KMS-11 (cell line): ENCODE data around the gene PIGO.

Experiments
- H2AFZ ChIP-seq: fragments of 200-600 bp; sonication (generic); 2 replicates; pipeline ENCODE4 v1.6.1; 2016; ENCODE audit warnings: antibody characterized with exemption, mixed run types, low read depth
- H3K27ac ChIP-seq: fragments of 200-600 bp; sonication (generic); 2 replicates; pipeline ENCODE4 v1.6.1; 2016; ENCODE audit warnings: mild to moderate bottlenecking, mixed run types
- H3K27me3 ChIP-seq: fragments of 200-600 bp; sonication (generic); 2 replicates; pipeline ENCODE4 v1.6.1; 2017; ENCODE audit warnings: mild to moderate bottlenecking, low read depth, mixed run types, moderate library complexity; ENCODE audit not compliant: insufficient read depth
- H3K36me3 ChIP-seq: fragments of 200-600 bp; sonication (generic); 2 replicates; pipeline ENCODE4 v1.6.1; 2017; ENCODE audit warnings: mild to moderate bottlenecking, mixed run types; ENCODE audit not compliant: insufficient read depth
- H3K4me1 ChIP-seq: fragments of 200-600 bp; sonication (generic); 2 replicates; pipeline ENCODE4 v1.6.1; 2016; ENCODE audit warnings: mild to moderate bottlenecking, low read depth, mixed run types; ENCODE audit not compliant: poor library complexity, severe bottlenecking
- H3K4me2 ChIP-seq: fragments of 200-600 bp; sonication (generic); 2 replicates; pipeline ENCODE4 v1.7.0; 2016; ENCODE audit warnings: mild to moderate bottlenecking, mixed run types
- H3K4me3 ChIP-seq: fragments of 200-600 bp; sonication (generic); IDR thresholded peaks from 2 replicates; pipeline ENCODE4 v1.6.1; 2017; ENCODE audit warnings: low read depth, low read length, mixed read lengths; ENCODE audit not compliant: insufficient read depth
- H3K79me2 ChIP-seq: fragments of 200-600 bp; sonication (generic); 2 replicates; pipeline ENCODE4 v1.6.1; 2016; ENCODE audit warnings: low read depth, mixed run types; ENCODE audit not compliant: insufficient read depth
- H3K9ac ChIP-seq: fragments of 200-600 bp; sonication (generic); 2 replicates; pipeline ENCODE4 v1.6.1; 2016; ENCODE audit warnings: mild to moderate bottlenecking, mixed run types
- H4K20me1 ChIP-seq: fragments of 200-600 bp; sonication (generic); 2 replicates; pipeline ENCODE4 v1.6.1; 2016; ENCODE audit warnings: mild to moderate bottlenecking, mixed run types; ENCODE audit not compliant: insufficient read depth
- CTCF ChIP-seq: fragments of 200-600 bp; sonication (generic); conservative IDR thresholded peaks from 2 replicates; pipeline ENCODE4 v1.6.1; 2017; ENCODE audit warnings: low read depth, mild to moderate bottlenecking, antibody characterized with exemption, low read length, moderate library complexity, mixed read lengths

The PIGO gene

GRCh38 chr9:35056571-35057270 is 39.7 kb downstream of the PIGO start:
- Histone ChIP-seq H4K20me1 (no peaks in the 10 kb centered on the region), H3K9ac (no peak overlapping the region), H3K4me3 (no peak overlapping the region), H2AFZ (no peak overlapping the region), H3K4me2 (no peak overlapping the region), H3K27me3 (no peaks in the 10 kb centered on the region), H3K27ac (no peak overlapping the region), H3K36me3 (peaks cover 37% of the 10 kb centered on the region), H3K79me2 (no peaks in the 10 kb centered on the region), H3K4me1 (no peaks in the 10 kb centered on the region)
- no peak for TF ChIP-seq CTCF

DNA sequence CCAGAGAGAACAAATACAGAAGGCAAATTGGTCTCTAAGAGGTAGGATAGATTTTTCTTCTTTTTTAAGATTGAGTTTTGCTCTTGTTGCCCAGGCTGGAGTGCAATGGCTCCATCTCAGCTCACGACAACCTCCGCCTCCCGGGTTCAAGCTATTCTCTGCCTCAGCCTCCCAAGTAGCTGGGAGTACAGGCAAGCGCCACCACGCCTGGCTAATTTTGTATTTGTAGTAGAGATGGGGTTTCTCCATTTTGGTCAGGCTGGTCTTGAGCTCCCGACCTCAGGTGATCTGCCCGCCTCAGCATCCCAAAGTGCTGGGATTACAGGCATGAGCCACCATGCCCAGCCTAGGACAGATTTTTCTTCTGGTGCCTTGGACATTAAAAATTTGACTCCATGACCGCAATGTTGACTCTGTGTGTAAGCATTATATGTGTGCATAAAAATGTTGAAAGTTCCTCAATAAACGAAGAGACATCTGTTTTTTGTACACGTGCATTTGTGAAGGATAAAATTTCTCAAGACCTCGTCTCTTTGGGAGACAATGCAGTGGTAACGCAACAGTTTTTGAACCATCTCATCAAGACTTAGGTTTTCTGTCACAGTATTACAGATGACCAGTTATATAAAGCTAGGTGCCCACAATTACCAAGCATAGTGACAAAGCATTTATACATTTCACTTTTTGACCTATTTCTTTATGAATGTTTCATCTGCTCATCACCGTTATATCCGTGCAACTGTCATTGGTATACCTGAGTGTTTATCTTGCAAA is 41.3 kb downstream of the PIGO start:
- H3K79me2 ChIP-seq = no peaks in the 10 kb centered on the region
- peaks cover 4% of the 10 kb centered on the region for H3K4me1 ChIP-seq
- no peak overlapping the region for H3K9ac ChIP-seq
- H3K4me3 ChIP-seq = no peak overlapping the region
- H3K27ac ChIP-seq = no peak overlapping the region
- H3K36me3 ChIP-seq = peaks cover 23% of the 10 kb centered on the region
- H2AFZ ChIP-seq = no peak overlapping the region
- H3K4me2 ChIP-seq = no peak overlapping the region
- H3K27me3 ChIP-seq = no peaks in the 10 kb centered on the region
- H4K20me1 ChIP-seq = no peaks in the 10 kb centered on the region
- TF ChIP-seq CTCF = no peak

DNA sequence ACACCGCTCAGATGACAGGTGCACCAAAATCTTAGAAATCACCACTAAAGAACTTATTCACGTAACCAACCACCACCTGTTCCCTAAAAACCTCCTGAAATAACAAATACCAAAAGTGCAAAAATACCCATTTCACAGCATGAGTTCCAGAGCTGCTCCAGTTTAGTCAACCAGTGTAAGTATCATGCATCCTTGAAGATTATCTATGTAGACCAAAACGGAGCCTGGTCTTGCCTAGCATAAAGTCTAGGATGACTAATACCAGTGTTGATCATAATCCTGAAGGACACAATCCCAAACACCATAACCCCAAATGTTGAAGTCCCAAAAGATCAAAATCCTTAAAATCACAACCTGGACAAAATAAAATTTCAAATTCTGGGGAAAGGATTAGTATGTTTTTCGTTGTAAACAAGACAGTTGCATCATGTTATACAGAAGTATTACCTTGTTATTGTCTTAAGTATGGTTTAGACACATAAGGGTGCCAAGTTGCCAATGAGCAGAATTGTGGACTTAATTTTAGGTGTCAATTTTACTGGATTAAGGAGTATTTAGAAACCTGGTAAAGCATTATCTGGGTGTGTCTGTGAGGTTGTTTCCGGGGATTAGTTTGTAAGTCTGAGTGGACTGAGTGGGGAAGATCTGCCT is 42.1 kb downstream of the PIGO start:
- no peak for TF ChIP-seq CTCF
- Histone ChIP-seq H3K27ac (no peak overlapping the region), H3K9ac (no peak overlapping the region), H3K27me3 (no peaks in the 10 kb centered on the region), H3K4me3 (no peak overlapping the region), H2AFZ (no peak overlapping the region), H3K4me1 (peaks cover 4% of the 10 kb centered on the region), H3K36me3 (peaks cover 17% of the 10 kb centered on the region), H4K20me1 (no peaks in the 10 kb centered on the region), H3K4me2 (no peak overlapping the region), H3K79me2 (no peaks in the 10 kb centered on the region)

DNA sequence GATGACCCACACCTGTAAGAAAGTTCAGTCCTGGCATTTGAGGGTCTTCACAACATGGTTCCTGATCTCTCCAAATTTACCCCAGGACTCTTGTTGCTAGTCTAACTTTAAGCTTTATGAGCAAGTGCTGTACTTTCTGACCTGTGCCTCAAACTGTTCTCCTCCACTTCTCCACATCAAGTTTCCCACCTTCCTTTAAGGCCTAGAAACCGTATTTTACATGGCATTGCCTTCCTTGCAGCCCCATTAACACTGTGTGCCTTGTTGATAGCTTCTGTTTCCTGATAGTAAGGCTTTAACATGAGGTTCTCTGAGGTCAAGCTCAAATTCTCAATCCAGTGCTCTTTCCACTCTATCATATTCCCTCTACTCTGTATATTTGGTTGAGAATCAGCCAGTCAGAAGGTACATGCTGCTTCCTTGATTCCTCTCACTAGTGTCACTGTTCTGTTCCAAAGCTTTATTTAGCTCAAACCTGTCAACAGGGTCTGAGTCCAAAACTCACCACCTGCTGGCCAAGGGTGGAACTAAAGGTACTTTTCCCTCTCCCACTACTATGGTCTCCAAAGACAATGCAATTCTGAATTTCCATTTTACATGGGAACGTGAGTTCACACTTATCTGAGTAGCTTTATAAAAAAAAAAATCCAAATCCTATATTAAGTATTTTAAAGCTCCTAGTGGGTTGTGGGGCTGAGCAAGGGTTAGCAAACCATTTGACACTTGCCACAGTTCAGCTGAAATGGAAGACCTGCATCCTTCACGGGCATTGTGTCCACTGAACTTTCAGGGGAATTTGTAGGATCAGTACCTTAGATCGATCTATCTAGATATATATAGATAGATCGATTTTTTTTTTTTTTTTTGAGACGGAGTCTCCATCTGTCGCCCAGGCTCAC is 45.1 kb downstream of the PIGO start:
- no peaks in the 10 kb centered on the region for H4K20me1 ChIP-seq
- H3K79me2 ChIP-seq = no peaks in the 10 kb centered on the region
- H3K9ac ChIP-seq = no peak overlapping the region
- H3K4me1 ChIP-seq = peaks cover 4% of the 10 kb centered on the region
- H3K27me3 ChIP-seq = no peaks in the 10 kb centered on the region
- H2AFZ ChIP-seq = no peak overlapping the region
- peak; percentile 81 for TF ChIP-seq CTCF
- H3K36me3 ChIP-seq = peaks cover 5% of the 10 kb centered on the region; the same call in 1 of the 2 replicates
- H3K27ac ChIP-seq = no peak overlapping the region
- no peak overlapping the region for H3K4me2 ChIP-seq
- H3K4me3 ChIP-seq = no peak overlapping the region
